ENCODE data around the gene ZMIZ1.

ZMIZ1 gene

DNA sequence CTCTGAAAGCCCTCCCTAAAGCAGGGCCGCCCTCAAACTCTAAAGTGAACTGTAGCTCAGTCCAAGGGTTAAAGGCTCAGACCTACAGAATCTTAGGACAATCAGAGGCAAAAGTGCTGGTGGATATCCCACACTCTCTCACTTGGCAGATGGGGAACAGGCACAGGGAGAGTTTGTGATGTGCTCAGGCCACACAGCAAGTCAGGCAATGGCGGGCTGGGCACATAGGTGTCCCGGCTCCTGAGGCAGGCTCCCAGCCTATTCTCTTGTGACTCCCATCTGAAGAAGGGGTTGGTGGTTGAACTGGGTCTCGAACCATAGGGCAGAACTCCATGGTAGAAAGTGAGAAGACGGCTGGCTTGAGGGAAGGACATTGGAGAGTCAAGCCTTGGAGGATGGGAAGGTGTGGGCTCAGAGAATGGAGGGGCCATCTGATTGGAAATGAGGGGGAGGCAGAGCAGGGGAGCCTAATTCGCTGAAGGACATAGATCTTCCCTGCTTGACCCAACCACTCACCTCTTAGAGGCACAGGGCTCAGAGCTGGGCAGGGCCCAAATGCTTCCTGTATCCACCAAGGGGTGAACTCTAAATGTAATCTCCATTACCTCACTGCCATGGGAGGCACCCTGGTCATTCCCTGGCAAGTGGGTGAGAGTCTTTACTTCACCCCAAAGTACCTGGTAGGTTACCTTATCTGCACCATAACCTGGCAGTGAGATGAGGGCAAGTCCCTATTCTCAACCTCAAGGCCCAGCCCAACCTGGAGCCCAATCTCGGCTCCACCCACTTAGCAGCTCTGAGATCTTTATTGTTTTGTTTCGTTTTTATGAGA lies 4.9 kb upstream of the ZMIZ1 start:
- H3K4me3 ChIP-seq (ENCODE audit: low read depth, low read length) = no peak overlapping the region

DNA sequence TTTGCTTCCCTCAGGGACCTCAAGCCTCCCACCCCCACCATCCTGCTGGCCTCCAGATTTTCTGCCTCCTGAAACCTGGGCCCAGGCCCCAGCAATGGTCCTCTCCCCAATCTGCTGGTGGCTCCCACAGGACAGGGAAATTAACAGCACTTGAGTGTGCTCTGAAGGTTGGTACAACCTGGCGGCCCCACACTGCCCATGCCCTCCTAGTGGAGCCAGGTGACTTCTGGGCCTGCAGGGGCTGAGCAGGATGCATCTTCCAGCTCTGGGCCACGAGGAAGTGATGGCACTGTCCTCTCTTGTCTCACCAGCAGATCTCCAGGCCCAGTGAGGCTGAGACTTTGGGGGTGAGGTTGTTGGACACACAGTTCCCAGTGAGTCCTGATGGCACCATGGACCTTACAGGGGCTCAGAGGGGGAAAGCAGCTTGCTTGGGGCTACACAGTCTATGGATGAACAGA lies 3.6 kb upstream of the ZMIZ1 start:
- H3K4me3 ChIP-seq (ENCODE audit: low read depth, low read length) = no peak overlapping the region

DNA sequence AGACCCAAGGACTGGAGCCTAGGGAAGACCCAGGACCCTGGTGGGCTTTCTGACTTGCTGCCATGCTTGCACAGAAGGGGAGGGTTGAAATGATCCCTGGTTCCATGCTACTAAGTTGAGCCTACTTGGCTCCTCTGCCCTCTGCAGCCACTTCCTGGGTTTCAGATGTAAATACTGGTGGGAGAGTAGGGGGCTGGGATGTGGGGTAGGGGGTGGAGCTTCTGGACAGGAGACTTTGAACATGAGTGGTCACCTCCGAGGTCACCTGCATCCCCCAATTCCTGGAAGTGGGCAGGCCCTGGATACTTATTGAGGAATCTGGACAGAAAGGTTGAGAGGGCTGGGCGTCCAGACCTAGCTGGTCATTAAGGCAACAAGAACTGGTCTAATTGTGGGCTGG lies 2.9 kb upstream of the ZMIZ1 start:
- H3K4me3 ChIP-seq (ENCODE audit: low read depth, low read length) = no peak overlapping the region

DNA sequence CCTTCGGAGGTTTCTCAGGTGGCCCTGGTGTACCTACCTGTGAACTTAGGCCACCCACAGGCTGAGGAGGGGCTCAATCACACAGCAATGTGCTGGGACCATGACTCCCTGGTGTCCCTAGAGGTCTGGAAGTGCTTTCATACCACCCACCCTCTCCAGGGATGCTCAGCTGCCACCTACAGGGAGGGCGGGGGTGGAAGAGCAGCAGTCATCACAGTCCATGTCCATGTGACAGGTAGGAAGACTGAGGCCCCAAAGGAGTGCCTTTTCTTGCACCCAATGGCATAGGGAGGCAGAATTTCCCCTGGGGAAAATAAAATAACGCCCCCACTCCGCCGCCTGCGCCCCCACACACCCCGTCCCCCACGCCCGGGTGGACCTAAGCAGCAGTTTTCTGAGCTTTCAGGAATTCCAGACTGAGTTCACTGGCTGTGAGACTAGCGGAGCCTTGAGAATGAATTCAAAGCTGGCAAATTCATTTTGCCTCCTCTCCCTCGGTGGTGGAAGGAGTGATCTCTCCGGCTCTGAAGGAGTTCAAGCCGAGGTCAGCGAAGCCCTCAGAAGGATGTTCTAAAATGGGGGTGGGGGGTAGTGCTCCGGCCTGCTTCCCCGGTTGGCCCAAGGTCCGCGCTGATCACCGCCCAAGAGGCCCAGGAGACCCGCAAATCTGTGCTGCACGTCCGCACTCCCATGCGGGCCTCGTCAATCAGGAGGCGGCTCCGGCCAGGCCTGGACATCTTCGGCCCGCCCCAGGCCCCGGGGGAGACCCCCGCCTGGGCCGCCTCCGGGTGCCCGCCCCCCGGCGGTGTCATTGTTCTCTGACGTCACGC lies 2.1 kb upstream of the ZMIZ1 start:
- peak overlapping the region; percentile 20 for H3K4me3 ChIP-seq (ENCODE audit: low read depth, low read length)

DNA sequence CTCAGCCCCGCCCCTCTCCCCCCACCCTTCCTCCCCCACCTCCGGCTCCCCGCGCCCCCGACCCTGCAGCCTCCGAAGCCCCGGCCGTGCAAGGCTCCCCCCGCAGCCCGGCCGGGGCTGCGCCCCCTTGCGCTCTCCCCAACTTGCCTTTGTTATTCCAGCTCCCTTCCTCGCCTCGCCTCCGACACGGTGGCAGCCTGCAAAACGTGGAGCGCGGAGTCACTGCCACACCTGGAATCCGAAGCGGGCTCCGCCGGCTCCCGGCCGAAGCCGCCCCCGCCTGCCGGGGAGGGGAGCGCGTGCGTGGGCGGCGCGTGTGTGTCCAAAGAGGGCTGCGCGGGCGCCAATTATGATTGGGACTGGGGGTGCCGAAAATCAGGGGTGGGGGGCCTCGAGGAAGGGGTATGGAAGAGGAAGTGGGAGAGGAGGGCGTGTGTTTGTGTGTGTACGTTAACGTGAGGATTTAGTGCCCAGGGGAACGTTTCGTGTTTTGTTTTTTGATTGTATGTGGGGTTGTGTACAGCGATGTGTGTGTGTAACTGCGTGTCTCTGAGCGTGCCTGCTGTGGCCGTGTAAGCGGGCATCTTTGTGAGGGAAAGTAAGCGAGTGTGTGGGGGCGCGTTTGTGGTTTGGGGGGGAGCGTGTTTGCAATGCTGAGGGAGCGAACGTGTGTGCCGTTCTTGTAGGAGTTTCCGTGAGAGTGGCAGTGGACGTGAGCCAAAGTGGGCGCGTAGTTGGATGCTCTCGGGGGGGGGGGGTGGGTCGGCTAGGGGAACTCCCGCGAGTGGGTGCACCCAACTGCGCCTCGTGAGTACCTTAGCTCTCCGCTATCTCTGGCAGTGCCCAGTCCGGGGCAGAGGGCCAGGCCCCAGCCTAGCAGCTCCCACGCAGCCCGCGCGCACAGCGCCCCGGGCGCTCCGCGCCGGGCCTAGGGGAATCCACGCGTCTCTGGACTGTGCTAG lies 1.2 kb upstream of the ZMIZ1 start:
- H3K4me3 ChIP-seq (ENCODE audit: low read depth, low read length) = peak overlapping the region; percentile 70

DNA sequence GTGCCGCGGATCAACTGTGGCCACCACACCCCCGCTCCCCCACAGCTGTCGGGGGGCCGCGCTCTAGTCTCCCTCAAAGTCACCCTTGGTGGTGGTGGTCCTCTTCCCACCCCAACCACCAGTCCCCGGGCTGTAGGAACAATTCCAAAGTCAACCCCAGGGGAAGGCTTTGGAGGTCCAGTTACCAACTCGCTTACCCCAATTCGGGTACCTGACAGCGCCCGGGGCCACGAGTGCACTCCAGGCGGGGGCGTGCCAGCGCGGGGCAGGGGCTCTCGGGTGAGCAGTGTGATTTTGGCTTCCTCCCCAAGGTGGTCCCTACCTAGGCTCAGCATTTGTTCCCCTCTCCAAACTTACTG lies 584 bp upstream of the ZMIZ1 start:
- H3K4me3 ChIP-seq (ENCODE audit: low read depth, low read length) = peak overlapping the region; percentile 70

DNA sequence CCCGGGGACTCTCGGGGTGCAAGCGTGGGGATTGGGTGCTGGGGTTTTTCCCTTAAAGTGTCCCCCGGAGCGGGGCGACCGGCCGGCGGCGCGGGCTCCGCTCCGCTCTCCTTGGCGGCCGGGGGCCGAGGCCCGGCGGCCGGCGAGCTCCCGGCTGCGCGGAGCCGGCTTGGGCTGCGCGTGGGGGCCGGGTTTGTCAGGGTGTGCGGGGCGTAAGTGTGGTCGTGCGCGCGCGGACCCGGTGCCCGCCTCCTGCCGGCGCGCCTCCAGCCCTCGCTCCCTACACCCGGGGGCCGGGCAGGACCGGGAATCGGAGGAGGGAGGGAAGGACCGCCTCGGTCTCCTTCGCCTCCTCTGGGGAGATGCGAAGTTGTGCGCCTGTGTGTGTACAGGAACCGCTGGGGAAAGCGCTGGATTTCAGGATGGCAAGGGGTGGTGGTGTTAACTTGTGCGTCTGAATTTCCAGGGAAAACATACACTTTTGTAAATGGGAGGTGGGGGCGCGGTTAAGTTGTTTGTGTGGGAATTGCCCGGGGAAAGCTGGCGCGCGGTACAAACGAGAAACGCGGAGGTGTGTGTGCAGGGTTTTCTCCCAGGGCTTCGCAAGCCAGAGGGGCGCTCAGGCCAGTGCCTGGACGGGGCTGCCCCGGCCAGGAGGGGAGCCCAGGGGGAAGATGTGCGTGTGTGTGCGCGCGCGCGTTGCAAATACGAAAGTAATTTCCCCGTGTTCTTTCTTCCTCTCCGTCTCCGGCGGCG lies 737 bp downstream of the ZMIZ1 start:
- H3K4me3 ChIP-seq (ENCODE audit: low read depth, low read length) = peak overlapping the region; percentile 85

DNA sequence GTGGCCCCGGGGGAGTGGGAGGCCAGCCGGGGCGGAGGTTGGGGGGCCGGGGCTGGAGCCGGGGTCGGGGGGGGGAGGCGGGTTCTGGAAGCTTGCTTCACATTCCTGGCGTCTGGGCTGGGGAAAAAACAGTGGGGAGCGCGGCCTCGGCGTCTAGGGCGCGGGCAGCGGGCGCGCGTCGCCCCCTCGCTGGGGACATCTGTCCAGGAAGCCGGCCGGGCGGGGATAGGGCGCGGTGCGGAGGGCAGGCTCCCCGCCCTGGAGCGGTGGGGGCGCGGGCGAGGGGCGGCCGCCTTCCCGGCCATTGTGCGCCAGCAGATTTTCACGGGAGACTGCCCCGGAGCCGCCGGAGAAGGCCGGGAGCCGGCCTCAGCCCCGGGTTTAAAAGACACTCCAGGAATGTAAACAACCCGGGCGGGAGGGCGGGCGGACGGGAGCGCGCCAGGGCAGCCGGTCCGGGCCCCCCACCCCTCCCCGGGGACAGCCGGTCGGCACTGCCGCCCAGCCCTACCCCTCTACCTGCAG lies 1.4 kb downstream of the ZMIZ1 start:
- H3K4me3 ChIP-seq (ENCODE audit: low read depth, low read length) = peak overlapping the region; percentile 85

DNA sequence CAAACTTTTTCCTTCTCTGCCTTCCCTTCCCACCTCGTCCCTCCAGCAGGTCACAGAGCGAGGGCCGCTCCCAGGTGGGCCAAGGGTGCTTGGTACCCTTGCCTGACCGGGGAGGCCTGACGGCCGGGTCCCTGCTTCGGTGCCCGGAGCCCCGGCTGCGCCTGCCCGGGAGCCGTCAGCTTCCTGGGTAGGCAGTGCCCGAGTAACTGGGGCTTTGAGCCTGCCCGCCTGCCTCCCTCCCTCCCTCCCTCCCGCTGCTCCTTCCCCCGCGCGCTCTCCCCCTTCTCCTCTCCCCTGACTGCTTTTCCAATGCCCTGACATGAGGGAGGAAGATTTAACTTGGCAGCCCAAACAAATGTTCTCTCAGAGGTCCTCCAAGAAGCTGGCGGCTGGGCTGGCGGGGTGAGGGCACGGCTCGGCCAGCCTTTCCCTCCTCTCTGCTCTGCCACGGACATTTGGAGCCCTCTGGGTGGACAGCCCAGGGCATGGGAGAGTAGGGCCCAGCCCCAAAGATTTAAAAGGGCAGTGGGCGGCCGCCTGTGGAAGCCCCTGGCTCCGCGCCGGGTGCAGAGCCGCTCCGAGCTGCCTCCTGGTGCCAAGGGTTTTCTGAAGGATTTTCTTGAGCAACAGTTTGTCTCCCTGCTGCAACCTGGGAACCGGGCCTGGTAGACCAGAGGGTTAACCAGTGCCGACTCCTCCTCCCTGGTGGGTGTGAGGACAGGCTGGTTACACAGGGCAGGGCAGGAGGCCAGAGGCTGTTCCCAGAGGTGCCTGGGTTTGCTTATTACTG lies 2.0 kb downstream of the ZMIZ1 start:
- H3K4me3 ChIP-seq (ENCODE audit: low read depth, low read length) = peak overlapping the region; percentile 85

DNA sequence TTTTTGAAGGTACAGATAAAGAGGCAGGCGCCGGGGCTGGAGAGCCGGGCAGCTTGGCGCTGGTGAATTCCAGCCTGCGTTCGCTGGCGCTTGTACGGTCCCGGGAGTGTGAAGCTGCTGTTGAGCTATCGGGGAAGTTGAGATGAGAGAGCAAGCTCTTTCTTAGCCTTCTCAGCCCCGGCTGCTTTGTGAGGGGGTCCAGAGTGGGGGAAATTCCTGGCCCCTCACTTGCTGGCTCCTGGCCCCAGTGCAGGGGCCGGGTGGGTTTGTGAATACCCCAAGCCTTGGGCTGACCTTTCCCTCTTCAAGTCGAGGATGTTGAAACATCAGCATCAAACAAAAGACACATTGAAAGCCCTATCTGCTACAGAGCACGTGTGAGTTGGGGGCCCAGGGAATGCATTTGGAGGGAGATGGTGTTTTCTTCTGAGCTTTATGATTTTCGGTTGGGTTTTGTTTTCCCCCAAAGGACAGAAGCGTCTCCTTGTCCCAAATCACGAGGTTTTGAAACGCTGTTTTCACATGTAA lies 2.7 kb downstream of the ZMIZ1 start:
- H3K4me3 ChIP-seq (ENCODE audit: low read depth, low read length) = peak overlapping the region; percentile 85

DNA sequence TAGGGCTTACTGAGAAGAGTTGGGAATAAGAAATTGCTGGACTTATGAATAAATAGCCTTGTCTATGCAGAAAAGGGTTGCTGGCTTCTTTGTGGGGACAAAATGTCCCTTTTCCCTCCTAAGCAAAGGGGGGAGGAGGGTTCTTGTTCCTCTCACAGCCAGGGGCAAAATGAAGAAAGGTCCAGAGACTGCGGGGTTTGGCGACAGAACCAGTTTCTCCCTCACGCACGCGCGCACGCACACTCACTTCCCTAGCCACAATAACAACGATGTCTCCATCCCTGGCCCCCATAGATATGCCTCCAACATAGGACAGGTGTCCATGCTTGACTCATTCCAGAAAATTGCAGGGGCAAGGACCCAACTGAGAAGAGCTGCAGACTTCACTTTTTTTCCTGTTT lies 3.3 kb downstream of the ZMIZ1 start:
- H3K4me3 ChIP-seq (ENCODE audit: low read depth, low read length) = no peak overlapping the region

DNA sequence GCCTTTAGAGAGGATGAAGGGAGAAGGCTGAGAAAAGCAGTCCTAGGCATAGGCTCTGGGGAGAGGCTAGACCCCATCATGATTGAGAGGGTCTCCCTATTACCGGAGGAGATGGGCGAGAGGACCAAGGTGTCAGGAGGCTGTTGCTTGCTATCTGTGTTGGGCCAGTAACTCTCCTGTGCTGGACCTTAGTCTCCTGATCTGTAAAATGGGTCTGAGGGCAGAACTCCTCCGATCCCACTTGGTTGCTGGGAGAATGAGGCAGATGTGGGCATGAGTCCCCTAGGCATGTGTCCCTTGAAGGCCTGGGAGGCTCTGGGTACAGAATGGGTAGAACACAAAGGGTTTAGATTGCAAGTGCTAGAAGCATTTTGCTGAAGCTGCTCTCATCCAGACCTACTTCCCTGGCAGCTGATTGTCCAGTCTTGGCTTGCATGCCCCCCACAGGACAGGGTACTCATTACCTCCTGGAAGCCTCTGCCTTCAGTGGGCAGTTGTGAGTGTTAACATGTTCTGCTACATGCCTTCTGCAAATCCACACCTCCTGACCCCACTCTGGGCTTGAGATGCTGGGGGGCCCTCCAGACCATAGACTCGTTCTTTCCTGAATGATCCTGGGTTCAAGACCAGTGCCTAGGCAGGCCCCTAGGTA lies 4.4 kb downstream of the ZMIZ1 start:
- no peak overlapping the region for H3K4me3 ChIP-seq (ENCODE audit: low read depth, low read length)

DNA sequence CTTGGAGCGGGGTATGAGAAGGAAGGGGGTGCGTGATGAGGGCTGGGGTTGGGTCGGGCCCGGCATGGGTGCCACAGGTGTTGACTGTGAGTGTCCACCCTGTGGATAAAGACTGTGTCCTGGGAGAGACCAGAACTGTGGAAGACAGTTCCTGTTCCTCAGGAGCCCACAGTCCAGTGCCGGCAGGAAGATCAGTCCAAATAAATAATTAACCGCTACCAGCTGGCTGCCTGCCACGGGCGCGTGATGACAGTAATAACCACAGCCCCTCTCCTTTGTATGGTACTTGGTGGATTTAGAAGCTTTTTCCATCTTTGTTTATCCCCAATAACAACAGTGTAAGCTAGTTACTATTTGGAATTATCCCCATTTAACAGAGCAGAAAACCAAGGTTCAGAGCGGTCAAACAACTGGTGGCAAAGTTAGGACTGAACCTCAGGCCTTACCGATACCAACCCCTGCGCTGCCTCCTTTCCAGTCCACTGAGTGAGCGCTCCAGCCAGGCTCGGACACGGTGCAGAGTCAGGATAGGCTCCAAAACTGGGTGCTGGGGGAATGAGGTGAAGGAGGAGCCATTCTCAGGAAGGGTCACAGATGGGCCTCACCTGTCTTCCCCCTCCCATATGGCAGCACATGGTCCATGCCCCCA lies 5.1 kb downstream of the ZMIZ1 start:
- no peak overlapping the region for H3K4me3 ChIP-seq (ENCODE audit: low read depth, low read length)

DNA sequence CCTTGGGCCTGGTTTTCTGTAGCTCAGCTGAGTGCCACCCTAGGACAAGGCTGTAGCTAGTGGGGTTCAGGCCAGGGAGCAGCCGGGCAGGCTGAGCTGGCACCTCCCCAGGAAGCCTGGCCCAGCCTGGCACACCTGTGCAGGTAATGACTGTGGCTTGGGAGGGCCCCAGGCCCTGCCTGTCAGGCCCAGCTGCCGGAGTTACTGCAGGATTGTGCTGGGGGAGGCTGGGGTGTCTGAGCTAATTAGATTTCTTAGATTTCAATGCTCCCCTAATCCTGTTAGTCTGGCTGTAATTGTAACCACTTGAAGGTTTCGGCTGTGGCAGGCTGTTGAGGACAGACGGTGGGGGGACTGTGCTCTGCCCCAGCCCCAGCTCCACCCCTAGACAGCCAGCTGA lies 6.0 kb downstream of the ZMIZ1 start:
- no peak overlapping the region for H3K4me3 ChIP-seq (ENCODE audit: low read depth, low read length)

DNA sequence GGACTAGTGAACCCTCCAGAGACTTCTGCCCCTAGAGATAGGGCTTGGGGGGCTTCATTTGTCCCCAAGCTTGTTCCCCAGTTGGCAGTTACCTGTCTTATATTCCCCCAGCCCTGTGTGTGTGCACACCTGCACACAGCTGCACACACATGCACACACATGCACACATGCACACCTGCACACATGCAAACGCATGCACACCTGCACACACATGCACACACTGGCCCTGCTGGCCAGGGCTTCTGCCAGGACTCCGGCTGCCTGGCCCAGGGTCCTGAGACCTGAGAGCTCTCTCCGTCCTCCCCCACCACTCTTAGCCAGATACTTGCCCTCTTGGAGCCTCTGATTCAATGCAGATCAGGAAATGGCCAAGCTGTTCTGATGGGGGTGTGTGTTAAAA lies 6.7 kb downstream of the ZMIZ1 start:
- H3K4me3 ChIP-seq (ENCODE audit: low read depth, low read length) = no peak overlapping the region

DNA sequence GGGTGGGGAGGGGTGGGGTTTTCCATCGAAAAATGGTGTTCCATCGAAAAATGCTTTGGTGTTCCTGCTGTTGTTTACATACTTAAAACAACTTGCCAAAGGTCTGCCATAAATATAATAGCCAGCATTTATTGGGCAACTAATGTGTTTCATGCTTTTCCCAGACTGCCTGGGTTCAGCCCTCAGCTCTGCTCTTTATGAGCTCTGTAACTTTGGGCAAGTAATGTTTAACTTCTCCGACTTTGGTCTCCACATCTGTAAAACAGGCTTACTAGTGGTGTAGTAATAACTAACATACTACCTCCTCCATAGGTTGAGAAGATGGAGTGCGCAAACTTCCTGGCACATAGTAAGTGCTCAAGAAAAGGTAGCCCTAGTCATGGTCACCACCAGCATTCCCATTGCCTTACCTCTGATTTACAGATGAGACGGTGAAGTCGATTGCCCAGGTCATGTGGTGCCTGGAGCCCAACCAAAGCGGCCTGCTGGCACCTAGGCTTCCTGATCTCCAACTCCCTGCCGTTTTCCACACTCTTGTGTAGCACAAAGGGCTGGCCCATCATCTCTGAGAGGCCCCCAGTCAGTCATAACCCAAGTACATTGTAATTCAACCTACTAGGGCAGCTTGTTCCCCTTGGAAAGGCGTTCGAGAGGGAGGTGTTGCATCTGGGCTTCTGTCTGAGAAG lies 8.9 kb downstream of the ZMIZ1 start:
- no peak overlapping the region for H3K4me3 ChIP-seq (ENCODE audit: low read depth, low read length)

DNA sequence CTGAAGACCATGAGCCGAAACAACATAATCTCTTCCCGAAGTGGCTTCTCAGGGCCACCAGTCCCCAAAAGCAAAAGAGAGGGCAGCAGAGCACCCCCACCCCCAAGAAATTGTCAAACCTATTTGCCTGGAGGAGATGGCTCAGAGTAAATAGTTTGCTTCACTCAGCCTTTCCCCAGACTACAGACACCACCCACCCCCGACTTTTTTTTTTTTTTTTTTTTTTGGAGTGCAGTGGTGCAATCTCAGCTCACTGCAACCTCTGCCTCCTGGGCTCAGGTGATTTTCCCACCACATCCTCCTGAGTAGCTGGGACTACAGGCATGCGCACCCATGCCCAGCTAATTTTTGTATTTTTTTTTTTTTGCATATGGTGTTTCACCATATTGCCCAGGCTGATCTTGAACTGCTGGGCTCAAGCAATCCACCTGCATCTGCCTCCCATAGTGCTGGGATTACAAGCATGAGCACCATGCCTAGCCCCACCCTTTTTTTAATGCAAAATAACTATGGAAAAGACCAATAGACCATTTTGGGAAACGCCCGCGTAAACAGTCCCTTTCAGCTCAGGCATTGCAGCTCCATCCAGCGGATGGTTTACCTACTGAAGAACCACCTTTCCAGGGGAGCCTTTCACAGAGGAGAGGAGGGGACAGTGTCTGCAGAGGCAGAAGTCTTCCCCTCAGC lies 9.7 kb downstream of the ZMIZ1 start:
- H3K4me3 ChIP-seq (ENCODE audit: low read depth, low read length) = no peak overlapping the region
